HFF-Myc (cell line): Measurements from ENCODE around the gene RAB3B.

Source experiments
- DNase-seq: peaks from one replicate; pipeline ENCODE4 v3.0.0-alpha.2; 2011; ENCODE audit warnings: low read depth; ENCODE audit errors: extremely low read depth
- H3K4me3 ChIP-seq: replicated peaks from 2 replicates; pipeline ENCODE4 v1.5.1; 2011; ENCODE audit warnings: low read depth, mild to moderate bottlenecking, control low read depth, low read length
- TF ChIP-seq, protein P1 (sequence below): IDR thresholded peaks from 2 replicates; pipeline ENCODE4 v1.5.1; 2012; ENCODE audit warnings: mild to moderate bottlenecking, low read depth, low read length, control low read depth; ENCODE audit errors: missing control alignments

RAB3B gene

DNA sequence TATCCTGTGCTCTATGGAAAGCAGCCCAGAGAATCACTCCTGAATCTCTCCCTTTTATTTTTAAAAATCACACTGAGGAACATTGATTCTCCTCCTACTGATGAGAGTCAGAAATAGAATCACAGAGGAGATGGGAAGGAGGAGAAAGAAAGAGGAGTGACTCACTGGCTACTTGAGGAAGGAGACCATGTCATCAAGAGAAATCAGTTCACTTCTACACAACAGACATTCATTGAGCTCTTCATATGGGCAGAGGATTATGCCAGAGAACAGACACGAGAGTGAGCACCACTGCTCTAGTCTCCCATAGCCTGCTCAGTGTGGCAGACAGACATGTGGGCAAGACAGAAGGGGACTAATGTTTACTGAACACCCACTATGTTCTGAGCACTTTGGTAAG, 44.2 kb downstream of the RAB3B start:
- TF ChIP-seq, protein P1, sequence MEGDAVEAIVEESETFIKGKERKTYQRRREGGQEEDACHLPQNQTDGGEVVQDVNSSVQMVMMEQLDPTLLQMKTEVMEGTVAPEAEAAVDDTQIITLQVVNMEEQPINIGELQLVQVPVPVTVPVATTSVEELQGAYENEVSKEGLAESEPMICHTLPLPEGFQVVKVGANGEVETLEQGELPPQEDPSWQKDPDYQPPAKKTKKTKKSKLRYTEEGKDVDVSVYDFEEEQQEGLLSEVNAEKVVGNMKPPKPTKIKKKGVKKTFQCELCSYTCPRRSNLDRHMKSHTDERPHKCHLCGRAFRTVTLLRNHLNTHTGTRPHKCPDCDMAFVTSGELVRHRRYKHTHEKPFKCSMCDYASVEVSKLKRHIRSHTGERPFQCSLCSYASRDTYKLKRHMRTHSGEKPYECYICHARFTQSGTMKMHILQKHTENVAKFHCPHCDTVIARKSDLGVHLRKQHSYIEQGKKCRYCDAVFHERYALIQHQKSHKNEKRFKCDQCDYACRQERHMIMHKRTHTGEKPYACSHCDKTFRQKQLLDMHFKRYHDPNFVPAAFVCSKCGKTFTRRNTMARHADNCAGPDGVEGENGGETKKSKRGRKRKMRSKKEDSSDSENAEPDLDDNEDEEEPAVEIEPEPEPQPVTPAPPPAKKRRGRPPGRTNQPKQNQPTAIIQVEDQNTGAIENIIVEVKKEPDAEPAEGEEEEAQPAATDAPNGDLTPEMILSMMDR = no peak
- DNase-seq = no peak
- no peak overlapping the region for H3K4me3 ChIP-seq

DNA sequence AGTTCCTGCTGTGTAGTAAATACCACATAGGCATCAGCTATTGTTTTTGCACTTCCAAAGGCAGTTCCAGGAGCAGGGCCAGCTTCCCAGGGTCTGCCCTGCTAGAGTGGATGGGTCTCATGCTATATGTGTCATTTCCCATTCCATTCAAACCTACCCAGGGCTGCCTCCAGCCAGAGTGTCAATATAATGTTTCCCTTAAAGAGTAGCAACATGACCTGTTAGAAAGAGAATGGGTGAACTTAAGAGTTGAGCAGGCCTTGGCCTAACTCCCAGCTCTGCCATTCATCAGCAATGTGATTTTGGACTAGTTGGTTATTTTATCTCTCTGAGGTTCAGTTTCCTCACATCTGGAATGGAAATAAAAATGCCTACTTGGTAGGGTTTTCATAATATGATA, 44.9 kb downstream of the RAB3B start:
- H3K4me3 ChIP-seq = no peak overlapping the region
- TF ChIP-seq, protein P1 = no peak
- DNase-seq = no peak

DNA sequence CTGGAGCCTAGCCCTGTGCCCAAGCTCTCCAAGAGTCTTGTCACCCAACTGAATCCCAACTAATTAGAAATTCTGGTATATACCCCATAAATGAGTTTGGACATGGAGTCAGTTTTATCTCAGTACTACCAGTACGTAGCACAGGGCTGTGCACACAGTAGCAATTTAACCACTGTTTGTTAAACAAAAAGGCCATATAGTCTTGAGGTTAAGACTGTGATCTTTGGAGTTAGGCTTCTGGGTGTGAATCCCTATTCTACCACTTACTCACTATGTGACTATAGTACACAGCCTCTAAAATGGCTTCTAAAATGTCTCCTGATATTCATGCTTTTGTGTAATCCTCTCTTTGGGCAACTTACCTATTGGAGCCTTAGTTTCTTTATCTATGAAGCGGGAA, 48.2 kb downstream of the RAB3B start:
- TF ChIP-seq, protein P1 = no peak
- H3K4me3 ChIP-seq = no peak overlapping the region
- DNase-seq = no peak

DNA sequence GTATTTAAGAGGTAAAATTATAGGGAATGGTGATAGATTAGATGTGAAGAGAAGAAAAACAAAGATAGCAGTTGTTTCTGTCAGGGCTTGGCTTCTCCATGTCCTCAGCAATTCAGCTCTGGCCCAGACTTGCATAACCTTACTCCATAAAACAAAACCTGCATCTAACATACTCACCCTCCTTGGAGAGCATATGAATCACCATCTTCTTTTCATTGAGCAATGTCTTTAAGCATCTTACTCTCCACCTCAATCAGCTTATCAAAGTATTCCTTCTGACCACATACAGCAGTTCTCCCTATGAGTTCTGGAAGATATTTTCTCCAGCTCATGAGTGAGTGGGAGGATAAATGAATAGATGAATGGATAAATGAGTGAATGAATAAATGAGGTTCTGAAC, 49.0 kb downstream of the RAB3B start:
- no peak for DNase-seq
- no peak overlapping the region for H3K4me3 ChIP-seq
- TF ChIP-seq, protein P1 = no peak

DNA sequence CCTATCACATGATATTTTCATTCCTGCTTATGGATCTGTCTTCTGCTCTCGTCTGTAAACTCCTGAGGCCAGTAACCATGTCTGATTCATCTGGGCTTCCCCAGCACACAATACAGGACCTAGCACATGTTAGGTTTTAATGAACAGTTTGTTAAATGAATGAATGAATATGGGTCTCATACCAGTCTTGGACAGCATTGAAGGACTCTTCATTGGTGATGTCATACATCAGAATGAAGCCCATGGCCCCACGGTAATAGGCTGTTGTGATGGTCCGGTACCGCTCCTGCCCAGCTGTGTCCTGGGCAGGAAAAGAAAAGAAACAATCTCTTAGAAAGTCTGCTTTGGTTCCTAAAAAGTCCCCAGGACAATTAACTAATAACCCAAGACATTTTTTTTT, 53.4 kb downstream of the RAB3B start:
- TF ChIP-seq, protein P1 = no peak
- no peak overlapping the region for H3K4me3 ChIP-seq
- no peak for DNase-seq

- H3K4me3 ChIP-seq = no peak overlapping the region
- no peak for DNase-seq
- TF ChIP-seq, protein P1 = no peak
Observed at GRCh38 chr1:51936531-51936930, 54.0 kb downstream of the RAB3B start.

GRCh38 chr1:51933344-51933743, 57.2 kb downstream of the RAB3B start:
- no peak overlapping the region for H3K4me3 ChIP-seq
- no peak for DNase-seq
- TF ChIP-seq, protein P1 = no peak
